BJ (cell line): Measurements from ENCODE around the gene MED28. TPM values are rescaled to one million over a fixed set of nuclear protein-coding genes. Genes with fewer than 3 reads are reported as not detected.
"Not testable (repeated sequence)": the region's sequence is repeated elsewhere in the genome, so short reads cannot be mapped to it uniquely, and the experiment has no call there.

Source experiments
- CTCF ChIA-PET: fragments of 350-600 bp; formaldehyde crosslinking; extraction: SDS; loops from one replicate; lab custom pipeline; 2021; ENCODE audit warnings: antibody characterized with exemption, inconsistent platforms; lab: Yijun Ruan, JAX
- POLR2A ChIA-PET: fragments of 300-600 bp; sonication (Branson Sonifier 250); formaldehyde crosslinking; extraction: SDS; loops from one replicate; lab custom pipeline; 2021; ENCODE audit warnings: antibody characterized with exemption; lab: Charles Lee
- DNase-seq: peaks from one replicate; pipeline ENCODE4 v3.0.0-alpha.2; 2011; ENCODE audit warnings: low read depth
- H3K27me3 ChIP-seq: 2 replicates; pipeline ENCODE4 v1.6.0; 2011; ENCODE audit warnings: low read length; ENCODE audit not compliant: control insufficient read depth, insufficient read depth
- H3K36me3 ChIP-seq: 2 replicates; pipeline ENCODE4 v1.5.1; 2011; ENCODE audit warnings: low read length; ENCODE audit not compliant: control insufficient read depth, insufficient read depth
- H3K4me3 ChIP-seq: 2 replicates; pipeline ENCODE4 v1.5.1; 2011; ENCODE audit warnings: low read depth, mild to moderate bottlenecking, control low read depth, low read length
- polyA minus RNA-seq: library from RNA; depleted of rRNA, polyadenylated mRNA; stranded (reverse); fragments of >200 nt; gene quantifications from 2 replicates; pipeline ENCODE4 v1.2.3, GENCODE V29; 2011; rRNA and poly(A)+ RNA removed
- polyA plus RNA-seq: library from polyadenylated mRNA; depleted of rRNA; stranded (reverse); fragments of >200 nt; gene quantifications from 2 replicates; pipeline ENCODE4 v1.2.3, GENCODE V29; 2011; rRNA removed
- TF ChIP-seq, protein P1 (sequence below): IDR thresholded peaks from 2 replicates; pipeline ENCODE4 v1.5.1; 2011; ENCODE audit warnings: low read depth, mild to moderate bottlenecking, control low read depth, inconsistent platforms, low read length, moderate library complexity; ENCODE audit not compliant: insufficient read depth

The MED28 gene, protein sequence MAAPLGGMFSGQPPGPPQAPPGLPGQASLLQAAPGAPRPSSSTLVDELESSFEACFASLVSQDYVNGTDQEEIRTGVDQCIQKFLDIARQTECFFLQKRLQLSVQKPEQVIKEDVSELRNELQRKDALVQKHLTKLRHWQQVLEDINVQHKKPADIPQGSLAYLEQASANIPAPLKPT
- 9.0 and 20.0 TPM in 2 replicates for polyA plus RNA-seq
- polyA minus RNA-seq: 7.1 and 10.0 TPM in 2 replicates

DNA sequence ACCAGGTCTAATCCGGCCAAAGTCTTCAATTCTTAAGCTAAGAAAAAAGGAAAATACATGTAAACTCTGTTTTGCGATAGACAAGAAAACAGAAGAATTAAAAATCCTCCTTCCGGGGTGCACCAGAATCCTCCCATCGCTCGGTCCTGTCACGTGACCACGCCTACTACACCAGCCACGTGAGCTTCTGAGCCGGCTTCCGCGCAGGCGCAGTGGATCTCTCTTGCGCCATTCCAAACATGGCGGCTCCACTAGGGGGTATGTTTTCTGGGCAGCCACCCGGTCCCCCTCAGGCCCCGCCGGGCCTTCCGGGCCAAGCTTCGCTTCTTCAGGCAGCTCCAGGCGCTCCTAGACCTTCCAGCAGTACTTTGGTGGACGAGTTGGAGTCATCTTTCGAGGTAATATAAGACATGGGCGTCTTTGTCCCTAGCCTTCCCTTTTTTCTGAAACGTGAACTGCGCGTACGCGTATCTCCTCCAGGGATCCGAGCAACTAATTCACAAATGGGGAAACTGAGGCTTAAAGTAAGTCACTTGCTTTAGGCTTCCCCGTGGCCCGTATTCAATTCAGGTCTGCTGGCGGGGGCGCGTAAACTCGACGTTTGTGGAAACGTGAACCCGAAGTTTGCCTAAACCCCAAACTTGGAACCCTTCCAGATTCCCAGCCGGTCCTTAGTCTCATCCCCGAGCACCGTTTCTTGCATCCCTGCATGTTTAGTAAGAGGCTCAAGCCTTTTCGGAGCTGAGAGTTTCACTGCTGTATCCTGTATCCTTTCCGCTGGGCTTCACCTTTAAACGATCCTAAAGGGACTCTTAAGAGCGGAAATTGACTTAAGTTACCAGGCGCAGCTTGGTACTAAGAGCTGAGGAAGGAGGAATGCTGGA, at the start of gene MED28:
TSS of gene MED28 (plus strand) at position 226 of the 884 bp plus-strand sequence. CDS start at position 240, 14 bp downstream.
- Histone ChIP-seq H3K27me3 (no peaks in the 10 kb centered on the region), H3K36me3 (peaks cover 4% of the 10 kb centered on the region), H3K4me3 (peak within 1 kb of the TSS; percentile 64)
- TF ChIP-seq, protein P1, sequence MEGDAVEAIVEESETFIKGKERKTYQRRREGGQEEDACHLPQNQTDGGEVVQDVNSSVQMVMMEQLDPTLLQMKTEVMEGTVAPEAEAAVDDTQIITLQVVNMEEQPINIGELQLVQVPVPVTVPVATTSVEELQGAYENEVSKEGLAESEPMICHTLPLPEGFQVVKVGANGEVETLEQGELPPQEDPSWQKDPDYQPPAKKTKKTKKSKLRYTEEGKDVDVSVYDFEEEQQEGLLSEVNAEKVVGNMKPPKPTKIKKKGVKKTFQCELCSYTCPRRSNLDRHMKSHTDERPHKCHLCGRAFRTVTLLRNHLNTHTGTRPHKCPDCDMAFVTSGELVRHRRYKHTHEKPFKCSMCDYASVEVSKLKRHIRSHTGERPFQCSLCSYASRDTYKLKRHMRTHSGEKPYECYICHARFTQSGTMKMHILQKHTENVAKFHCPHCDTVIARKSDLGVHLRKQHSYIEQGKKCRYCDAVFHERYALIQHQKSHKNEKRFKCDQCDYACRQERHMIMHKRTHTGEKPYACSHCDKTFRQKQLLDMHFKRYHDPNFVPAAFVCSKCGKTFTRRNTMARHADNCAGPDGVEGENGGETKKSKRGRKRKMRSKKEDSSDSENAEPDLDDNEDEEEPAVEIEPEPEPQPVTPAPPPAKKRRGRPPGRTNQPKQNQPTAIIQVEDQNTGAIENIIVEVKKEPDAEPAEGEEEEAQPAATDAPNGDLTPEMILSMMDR: no peak
- POLR2A ChIA-PET: no interaction called here
- CTCF ChIA-PET: interaction anchor here (0.5 to 1.3 kb wide), 4 partner anchors 9 to 1416 kb away, joined by 3 to 7 read pairs (median 4); no protein-coding TSS in a partner anchor
- peak; percentile 57 for DNase-seq

DNA sequence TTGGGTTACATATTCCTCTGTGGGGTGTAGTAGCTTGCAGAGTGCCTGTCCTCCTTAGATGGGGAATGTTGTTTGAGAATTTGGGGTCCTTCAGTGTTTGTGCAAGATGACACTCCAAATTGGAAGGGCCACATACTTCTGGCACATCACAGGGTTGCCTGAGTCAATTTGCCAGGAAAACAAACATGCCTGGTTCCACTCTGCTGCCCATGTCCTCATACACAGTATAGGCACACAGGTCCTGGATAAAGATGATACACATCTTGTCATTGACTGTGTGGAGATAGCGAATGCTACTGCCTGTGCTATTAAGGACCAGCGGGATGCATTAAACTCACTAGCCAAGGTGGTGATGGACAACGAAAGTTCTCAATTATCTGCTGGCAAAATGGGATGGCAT, 48.6 kb upstream of the MED28 start:
- DNase-seq: no peak
- ChIA-PET CTCF (interaction anchor here (1.2 kb wide), 1 partner anchor 17 kb away, joined by 3 read pairs; no protein-coding TSS in a partner anchor), POLR2A (no interaction called here)
- H3K36me3 ChIP-seq: no peaks in the 10 kb centered on the region
- H3K4me3 ChIP-seq: no peak overlapping the region
- TF ChIP-seq, protein P1: no peak
- H3K27me3 ChIP-seq: no peaks in the 10 kb centered on the region

DNA sequence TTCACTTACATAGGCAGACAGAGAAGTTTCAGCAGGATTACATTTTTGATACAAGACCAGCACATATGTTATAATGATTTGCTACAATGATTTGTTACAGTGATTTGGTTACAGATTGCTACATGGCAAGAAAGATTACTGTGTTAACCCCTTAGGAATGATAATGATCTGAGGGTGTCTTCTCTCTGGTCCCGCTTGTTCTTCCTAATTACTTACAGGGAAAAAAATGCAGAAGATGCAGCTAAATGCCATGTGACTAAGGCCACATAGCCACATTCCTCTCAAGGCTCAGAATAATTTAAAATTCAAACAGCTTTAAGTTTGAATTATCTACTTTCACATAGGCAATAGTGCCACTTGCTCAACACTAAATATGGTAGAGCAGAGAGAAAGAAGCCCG, 47.2 kb upstream of the MED28 start:
- H3K36me3 ChIP-seq: no peaks in the 10 kb centered on the region
- no peak overlapping the region for H3K4me3 ChIP-seq
- CTCF ChIA-PET: interaction anchor here (0.7 kb wide), 1 partner anchor 69 kb away, joined by 3 read pairs; no protein-coding TSS in a partner anchor
- H3K27me3 ChIP-seq: no peaks in the 10 kb centered on the region
- POLR2A ChIA-PET: no interaction called here
- TF ChIP-seq, protein P1: no peak
- DNase-seq: no peak

DNA sequence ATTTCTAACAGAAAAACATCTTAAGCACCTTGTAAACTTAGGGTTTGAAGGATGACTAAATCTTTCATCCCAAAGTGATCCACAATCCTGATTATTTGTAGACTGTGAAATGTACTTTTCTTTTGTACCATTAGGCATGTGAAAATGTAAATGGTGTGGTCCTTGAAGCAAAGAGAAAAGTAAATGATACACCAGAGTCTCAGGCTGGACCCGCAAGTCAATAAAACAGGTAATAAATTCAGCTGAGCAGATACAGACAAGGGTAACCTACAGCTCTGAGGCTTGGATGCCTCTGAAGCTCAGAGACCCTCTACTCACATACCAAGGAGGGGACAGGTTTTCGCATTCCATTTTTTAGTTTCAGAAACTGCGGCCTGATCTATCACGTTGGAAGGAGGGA, 40.2 kb upstream of the MED28 start:
- TF ChIP-seq, protein P1: no peak
- CTCF ChIA-PET: interaction anchor here (2.0 kb wide), 1 partner anchor 25 kb away, joined by 9 read pairs; no protein-coding TSS in a partner anchor
- Histone ChIP-seq H3K27me3 (no peaks in the 10 kb centered on the region), H3K36me3 (no peaks in the 10 kb centered on the region), H3K4me3 (no peak overlapping the region)
- no peak for DNase-seq
- POLR2A ChIA-PET: no interaction called here

DNA sequence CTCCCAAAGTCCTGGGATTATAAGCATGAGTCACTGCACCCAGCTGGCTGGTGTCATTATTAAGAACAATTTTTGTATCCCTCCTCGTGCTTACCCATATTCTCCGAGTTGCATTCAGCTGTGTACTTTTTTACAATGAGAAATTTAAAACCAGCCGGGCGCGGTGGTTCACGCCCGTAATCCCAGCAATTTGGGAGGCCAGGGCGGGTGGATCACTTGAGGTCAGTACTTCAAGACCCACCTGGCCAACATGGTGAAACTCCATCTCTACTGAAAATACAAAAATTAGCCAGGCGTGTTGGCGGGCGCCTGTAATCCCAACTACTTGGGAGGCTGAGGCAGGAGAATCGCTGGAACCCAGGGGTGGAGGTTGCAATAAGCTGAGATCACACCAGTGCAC, 39.3 kb upstream of the MED28 start:
- H3K4me3 ChIP-seq, H3K27me3 ChIP-seq, POLR2A ChIA-PET, DNase-seq, H3K36me3 ChIP-seq: not testable (repeated sequence)
- CTCF ChIA-PET: interaction anchor here (2.0 kb wide), 1 partner anchor 26 kb away, joined by 9 read pairs; no protein-coding TSS in a partner anchor
